ENCODE results near the gene PLA2G6.

The PLA2G6 gene

GRCh38 chr22:38068641-38069371 lies 112.8 kb downstream of the PLA2G6 start:
- DNase-seq: no peak

GRCh38 chr22:38067761-38068360 lies 113.8 kb downstream of the PLA2G6 start:
- DNase-seq: no peak

GRCh38 chr22:38067028-38067415 lies 114.6 kb downstream of the PLA2G6 start:
- no peak for DNase-seq

GRCh38 chr22:38066381-38067027 lies 115.1 kb downstream of the PLA2G6 start:
- no peak for DNase-seq

- DNase-seq: no peak
Measured at GRCh38 chr22:38065539-38065938, 116.1 kb downstream of the PLA2G6 start.

GRCh38 chr22:38062791-38063190 lies 118.8 kb downstream of the PLA2G6 start:
- no peak for DNase-seq
